Measurements from ENCODE around the gene CASQ2. TPM values are rescaled to one million over a fixed set of nuclear protein-coding genes. Genes with fewer than 3 reads are reported as not detected.
A peak's percentile ranks its signal among the peaks of the same experiment; 100 is the strongest.

Gene CASQ2
- polyA plus RNA-seq, 1 of the 3 experiments (the other 2 are of a cell fraction): not detected

GRCh38 chr1:115771094-115771846, 2.8 kb upstream of the CASQ2 start:
- Histone ChIP-seq H3K9ac (no peak overlapping the region), H3K27ac (ENCODE audit: low read depth in 2 of 2, low read length in 1 of 2) (no peak overlapping the region), H3F3A (replicated peaks; ENCODE audit: insufficient read depth) (no peaks in the 10 kb centered on the region), H4K20me1 (ENCODE audit: insufficient read depth) (no peaks in the 10 kb centered on the region), H3K36me3 (replicated peaks in 1 of 2; ENCODE audit: control insufficient read depth in 1 of 2, insufficient read depth in 2 of 2, low read length in 1 of 2) (no peaks in the 10 kb centered on the region), H2AFZ (ENCODE audit: low read depth) (peak overlapping the region; percentile 80), H3K27me3 (ENCODE audit: insufficient read depth) (no peaks in the 10 kb centered on the region; the same call in 1 of the 2 replicates), H3K4me2 (no peak overlapping the region), H3K79me2 (ENCODE audit: insufficient read depth) (no peaks in the 10 kb centered on the region), H3K4me3 (ENCODE audit: low read depth in 2 of 2, low read length in 1 of 2) (no peak overlapping the region; a peak in 1 of 4 replicates), H3K9me3 (no peaks in the 10 kb centered on the region), H3K9me2 (no peaks in the 10 kb centered on the region), H3K4me1 (ENCODE audit: control insufficient read depth in 1 of 2, insufficient read depth in 2 of 2, low read depth in 1 of 2, low read length in 1 of 2) (peaks cover 0 to 4% of the 10 kb centered on the region in 2 experiments; a peak in 1 of 4 replicates)
- CTCF ChIA-PET: interaction anchor here (0.6 to 7.5 kb wide), 44 partner anchors 9 to 728 kb away, joined by 3 to 106 read pairs (median 5); no protein-coding TSS in a partner anchor
- no peak for TF ChIP-seq NRF1 (IDR thresholded peaks at IDR 0.05; ENCODE audit: low read depth, low read length)
- TF ChIP-seq TCF12 (IDR thresholded peaks at IDR 0.05): no peak
- no peak for TF ChIP-seq RCOR1 (IDR thresholded peaks at IDR 0.05; ENCODE audit: low read length)
- no peak for TF ChIP-seq MXI1 (IDR thresholded peaks at IDR 0.05; ENCODE audit: low read depth, low read length)
- TF ChIP-seq CTCF (IDR thresholded peaks at IDR 0.05): no peak
- TF ChIP-seq USF2 (IDR thresholded peaks at IDR 0.05; ENCODE audit: borderline replicate concordance, low read depth, low read length): no peak
- peak; percentile 26 for DNase-seq
- POLR2A ChIA-PET: no interaction called here
- 80% methylated on average over 14 of the region's 14 CpGs for WGBS (ENCODE audit: low lambda C conversion rate)

GRCh38 chr1:115767403-115767802, 1.1 kb downstream of the CASQ2 start:
- Histone ChIP-seq H3K27me3 (ENCODE audit: insufficient read depth) (no peaks in the 10 kb centered on the region; the same call in 1 of the 2 replicates), H3F3A (replicated peaks; ENCODE audit: insufficient read depth) (no peaks in the 10 kb centered on the region), H3K9me2 (no peaks in the 10 kb centered on the region), H4K20me1 (ENCODE audit: insufficient read depth) (no peaks in the 10 kb centered on the region), H3K27ac (ENCODE audit: low read depth in 2 of 2, low read length in 1 of 2) (no peak overlapping the region), H3K4me1 (ENCODE audit: control insufficient read depth in 1 of 2, insufficient read depth in 2 of 2, low read depth in 1 of 2, low read length in 1 of 2) (peaks cover 0 to 4% of the 10 kb centered on the region in 2 experiments; a peak in 1 of 4 replicates), H3K4me3 (ENCODE audit: low read depth in 2 of 2, low read length in 1 of 2) (no peak overlapping the region), H3K79me2 (ENCODE audit: insufficient read depth) (no peaks in the 10 kb centered on the region), H3K9ac (no peak overlapping the region), H3K36me3 (replicated peaks in 1 of 2; ENCODE audit: control insufficient read depth in 1 of 2, insufficient read depth in 2 of 2, low read length in 1 of 2) (no peaks in the 10 kb centered on the region), H3K4me2 (no peak overlapping the region), H3K9me3 (no peaks in the 10 kb centered on the region), H2AFZ (ENCODE audit: low read depth) (no peak overlapping the region)
- WGBS (ENCODE audit: low lambda C conversion rate): 65% methylated on average over 4 of the region's 4 CpGs
- DNase-seq: no peak
- ChIA-PET POLR2A (no interaction called here), CTCF (interaction anchor here (1.3 to 5.3 kb wide), 4 partner anchors 51 to 172 kb away, joined by 5 to 65 read pairs (median 28); no protein-coding TSS in a partner anchor)
- TF ChIP-seq IRF3 (IDR thresholded peaks at IDR 0.05; ENCODE audit: low read depth, low read length) (no peak), USF2 (IDR thresholded peaks at IDR 0.05; ENCODE audit: borderline replicate concordance, low read depth, low read length) (no peak), PBX3 (IDR thresholded peaks at IDR 0.05) (no peak), RFX5 (IDR thresholded peaks at IDR 0.05; ENCODE audit: low read length) (no peak), EZH2phosphoT487 (IDR thresholded peaks at IDR 0.05; ENCODE audit: borderline replicate concordance, low read depth) (no peak), RXRA (IDR thresholded peaks at IDR 0.05; ENCODE audit: borderline replicate concordance, low read depth) (no peak), USF1 (IDR thresholded peaks at IDR 0.05; ENCODE audit: borderline replicate concordance, low read depth) (no peak), MXI1 (IDR thresholded peaks at IDR 0.05; ENCODE audit: low read depth, low read length) (no peak), TEAD4 (IDR thresholded peaks at IDR 0.05; ENCODE audit: borderline replicate concordance, insufficient read depth) (no peak)

Data from SK-N-SH (cell line).